G401.6 (cell line): ENCODE results near the gene ISX.
"Not testable (repeated sequence)": the region's sequence is repeated elsewhere in the genome, so short reads cannot be mapped to it uniquely, and the experiment has no call there.

Experiments
- FAIRE-seq: peaks from 2 replicates; lab custom pipeline; 2012; peaks lifted over from hg19 to GRCh38; lab: Jason Lieb, UNC

Gene ISX

DNA sequence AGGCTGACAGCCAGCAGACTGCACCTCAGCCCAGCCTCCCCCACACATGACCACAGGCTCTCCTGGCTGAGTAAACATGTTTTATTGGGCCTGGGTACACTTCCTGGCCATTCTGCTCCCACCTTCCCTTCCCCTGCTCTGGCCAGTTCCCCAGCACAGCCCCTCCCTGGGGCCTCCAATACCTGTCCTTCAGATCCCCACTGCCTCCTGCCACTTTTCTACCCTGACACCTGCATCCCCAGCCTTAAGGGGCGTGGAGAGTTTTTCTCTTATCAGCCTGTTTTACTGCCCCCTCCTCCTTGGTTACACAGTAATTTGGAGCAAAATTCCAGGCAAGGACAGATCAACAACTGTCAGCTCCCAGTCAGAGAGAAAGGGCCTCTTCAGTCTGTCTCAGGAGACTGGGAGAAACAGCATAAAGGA is at the start of gene ISX:
Gene ISX (plus strand): TSS at position 363 of the 423 bp plus-strand sequence. CDS start 930 bp downstream, outside the sequence.
- FAIRE-seq = no peak

GRCh38 chr22:35016909-35017308 is 49.0 kb upstream of the ISX start:
- FAIRE-seq = no peak

DNA sequence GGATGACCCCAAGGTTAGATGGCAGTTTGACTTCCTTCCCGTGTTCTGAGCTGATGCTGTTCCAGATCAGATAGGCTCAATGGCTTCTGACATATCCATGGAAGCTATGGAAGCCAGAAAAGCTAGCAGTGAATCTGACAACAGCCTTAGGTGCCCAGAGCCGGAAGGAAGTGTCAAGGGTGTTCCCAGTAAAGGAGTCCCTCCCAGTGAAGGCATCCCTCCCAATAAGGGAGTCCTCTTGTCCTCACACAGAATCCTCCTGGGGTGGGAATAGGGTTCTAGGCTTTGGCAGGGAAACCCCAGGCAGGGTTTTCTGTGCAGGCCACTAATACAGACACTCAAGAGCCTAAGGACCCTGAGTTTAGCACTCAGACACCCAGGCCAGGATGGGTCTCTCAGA is 47.0 kb upstream of the ISX start:
- FAIRE-seq = no peak

- no peak for FAIRE-seq
These were observed 45.4 kb upstream of the ISX start for GRCh38 chr22:35020517-35020916.

GRCh38 chr22:35021161-35021560 is 44.8 kb upstream of the ISX start:
- no peak for FAIRE-seq

- FAIRE-seq = no peak
These were observed 43.7 kb upstream of the ISX start for GRCh38 chr22:35022291-35022690.

DNA sequence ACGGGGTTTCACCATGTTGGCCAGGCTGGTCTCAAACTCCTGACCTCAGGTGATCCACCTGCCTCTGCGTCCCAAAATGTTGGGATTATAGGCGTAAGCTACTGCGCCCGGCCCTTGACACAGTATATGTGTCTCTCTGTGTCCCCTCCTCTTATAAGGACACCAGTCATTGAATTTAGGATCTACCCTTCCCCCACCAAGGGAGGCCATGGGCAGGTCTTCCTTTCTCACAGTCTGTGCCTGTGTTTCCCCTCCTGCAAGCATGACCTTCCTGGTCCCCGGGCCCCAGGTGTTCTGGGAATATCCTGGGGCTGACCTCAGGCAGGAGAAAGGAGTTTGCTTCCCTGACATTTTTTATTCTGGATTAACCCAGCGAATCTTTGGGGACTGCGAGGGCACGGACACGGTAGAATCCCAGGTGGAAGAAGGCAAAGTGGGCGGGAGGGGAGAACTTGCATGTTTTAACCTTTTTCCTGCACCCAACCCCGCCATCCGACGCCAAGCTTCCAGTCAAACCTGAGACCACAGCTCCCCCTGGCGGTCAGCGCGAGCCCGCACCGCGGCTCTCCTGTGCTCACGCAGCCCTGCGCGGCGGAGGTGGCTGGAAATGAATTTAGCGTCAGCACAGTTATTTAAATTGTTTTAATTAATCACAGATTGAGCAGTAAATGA is 42.1 kb upstream of the ISX start:
- no peak for FAIRE-seq

- FAIRE-seq = no peak
These were observed 41.6 kb upstream of the ISX start for GRCh38 chr22:35024364-35024692.

DNA sequence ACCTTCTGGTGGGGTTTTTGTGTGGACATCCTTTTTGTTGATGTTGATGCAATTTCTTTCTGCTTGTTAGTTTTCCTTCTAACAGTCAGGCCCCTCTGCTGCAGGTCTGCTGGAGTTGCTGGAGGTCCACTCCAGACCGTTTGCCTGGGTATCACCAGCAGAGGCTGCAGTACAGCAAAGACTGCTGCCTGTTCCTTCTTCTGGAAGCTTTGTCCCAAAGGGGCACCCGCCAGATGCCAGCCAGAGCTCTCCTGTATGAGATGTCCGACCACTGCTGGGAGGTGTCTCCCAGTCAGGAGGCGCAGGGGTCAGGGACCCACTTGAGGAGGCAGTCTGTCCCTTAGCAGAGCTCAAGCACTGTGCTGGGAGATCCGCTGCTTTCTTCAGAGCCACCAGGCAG is 35.8 kb upstream of the ISX start:
- not testable (repeated sequence) for FAIRE-seq

DNA sequence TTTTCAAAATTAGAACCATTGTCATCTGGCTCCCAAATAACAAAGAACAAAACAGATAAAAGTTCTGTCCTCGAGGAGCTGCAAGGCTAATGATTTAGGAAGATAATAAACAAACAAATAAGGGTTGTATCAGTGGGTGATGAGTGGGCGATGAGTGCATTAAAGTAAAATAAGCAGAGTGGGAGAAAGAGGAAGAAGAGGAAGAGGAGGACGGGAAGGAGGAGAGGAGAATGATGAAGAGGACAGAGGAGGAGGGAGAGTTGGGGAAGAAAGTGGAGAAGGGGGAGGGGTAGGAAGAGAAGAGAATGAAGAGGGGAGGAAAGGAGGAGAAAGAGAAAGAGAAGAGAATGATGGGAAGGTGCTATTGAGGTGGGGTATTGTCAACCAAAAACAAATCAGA is 33.4 kb upstream of the ISX start:
- no peak for FAIRE-seq

DNA sequence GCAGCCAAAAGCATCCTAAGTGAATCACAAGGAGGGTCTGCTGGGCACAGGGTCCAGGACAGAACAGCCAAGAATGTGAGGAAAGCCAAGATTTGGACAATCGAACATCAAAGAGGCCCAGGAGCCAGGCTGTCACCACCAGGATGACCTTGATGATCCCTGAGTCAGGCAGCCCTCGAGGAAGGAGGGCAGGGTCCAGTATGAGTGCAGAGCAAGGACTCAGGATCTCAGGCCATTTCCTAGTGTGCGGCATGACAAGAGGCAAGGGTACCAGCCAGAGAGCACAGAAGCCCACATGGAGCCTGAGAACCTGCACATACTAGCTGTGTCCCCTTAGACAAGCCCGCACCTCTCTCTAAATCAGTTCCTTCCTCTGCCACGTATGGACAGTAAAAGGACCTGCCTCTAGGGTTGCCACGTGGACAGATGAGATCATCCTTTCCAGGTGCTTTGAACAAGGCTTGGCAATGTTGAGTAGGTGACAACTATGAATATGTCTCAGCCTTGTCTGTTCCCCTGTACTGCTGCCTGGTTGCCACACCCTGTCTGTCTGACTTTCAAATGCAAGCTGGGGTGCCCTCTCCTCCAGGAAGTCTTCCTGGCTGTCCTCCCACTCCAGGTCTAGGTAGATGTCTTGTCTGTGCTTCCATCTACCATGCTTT is 32.2 kb upstream of the ISX start:
- no peak for FAIRE-seq

DNA sequence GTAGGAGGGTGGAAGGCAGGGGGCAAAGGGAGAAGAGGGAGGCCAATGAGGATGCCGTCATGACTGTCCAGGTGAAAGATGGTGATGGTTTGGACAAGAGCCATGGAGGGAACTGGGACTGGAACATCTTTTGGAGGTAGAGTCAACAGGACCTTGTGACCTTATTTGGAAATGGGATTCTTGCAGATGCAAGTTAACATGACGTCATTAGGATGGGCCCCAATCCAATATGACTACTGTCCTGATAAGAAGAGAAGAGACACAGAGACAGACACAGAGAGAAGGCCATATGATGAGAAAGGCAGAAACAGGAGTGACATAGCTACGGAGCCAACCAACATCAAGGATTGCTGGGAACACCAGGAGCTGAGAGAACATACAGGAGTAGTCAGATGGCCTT is 31.0 kb upstream of the ISX start:
- no peak for FAIRE-seq

GRCh38 chr22:35037089-35037488 is 28.9 kb upstream of the ISX start:
- FAIRE-seq = no peak

GRCh38 chr22:35039625-35040024 is 26.3 kb upstream of the ISX start:
- no peak for FAIRE-seq

- FAIRE-seq = no peak
These were observed 22.6 kb upstream of the ISX start for GRCh38 chr22:35043252-35043933.

DNA sequence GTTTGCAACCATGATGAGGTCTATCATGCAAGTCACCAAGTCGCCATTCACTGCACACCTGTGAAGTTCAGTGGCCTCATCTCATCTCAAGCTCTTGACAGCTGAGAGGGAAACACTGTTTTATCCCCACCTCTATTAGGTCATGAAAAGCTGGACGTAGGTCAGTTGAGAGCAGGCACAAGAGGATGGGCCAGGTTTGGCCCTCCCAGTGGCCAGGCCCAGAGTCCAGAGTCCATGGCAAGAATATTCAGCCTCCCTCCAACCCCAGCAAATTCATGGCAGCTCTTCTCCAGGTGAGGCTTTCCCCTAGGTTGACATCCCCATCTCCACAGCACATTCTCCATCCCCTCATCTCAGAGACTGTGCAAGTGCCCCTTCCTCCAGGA is 22.0 kb upstream of the ISX start:
- FAIRE-seq = no peak

DNA sequence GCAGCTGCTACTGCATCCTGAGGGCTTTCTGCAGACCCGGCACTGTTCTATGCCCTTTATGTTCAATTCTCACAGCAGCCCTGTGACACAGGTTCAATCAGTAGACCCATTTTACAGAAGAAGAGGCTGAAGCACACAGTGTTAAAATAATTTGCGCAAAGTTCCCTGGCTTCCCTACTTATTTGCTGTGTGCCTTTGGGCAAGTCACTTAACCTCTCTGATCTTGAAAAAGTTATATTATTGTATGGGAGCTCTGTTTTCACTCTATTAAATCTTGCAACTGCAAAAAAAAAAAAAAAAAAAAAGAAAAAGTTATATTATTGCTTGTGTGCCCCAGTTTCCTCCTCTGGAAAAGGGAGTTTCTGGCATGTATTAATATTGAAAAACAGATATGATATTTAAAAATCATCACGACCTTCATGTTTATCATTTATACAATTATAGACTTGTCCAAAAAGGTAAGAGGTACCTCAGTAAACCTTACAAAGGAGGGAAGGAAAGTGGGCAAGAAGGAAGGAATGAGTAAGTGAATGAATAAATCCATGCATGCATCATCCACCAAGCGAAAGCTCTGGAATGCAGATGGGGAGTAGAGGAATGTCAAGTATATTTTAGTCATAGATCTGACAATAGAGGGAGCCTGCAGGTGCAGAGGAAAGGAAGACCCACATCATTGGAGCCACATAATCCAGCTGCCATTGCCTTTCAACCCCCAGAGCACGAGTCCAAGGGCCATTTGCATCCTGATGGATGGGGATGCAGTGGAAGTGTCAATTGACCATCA is 21.2 kb upstream of the ISX start:
- FAIRE-seq = no peak

DNA sequence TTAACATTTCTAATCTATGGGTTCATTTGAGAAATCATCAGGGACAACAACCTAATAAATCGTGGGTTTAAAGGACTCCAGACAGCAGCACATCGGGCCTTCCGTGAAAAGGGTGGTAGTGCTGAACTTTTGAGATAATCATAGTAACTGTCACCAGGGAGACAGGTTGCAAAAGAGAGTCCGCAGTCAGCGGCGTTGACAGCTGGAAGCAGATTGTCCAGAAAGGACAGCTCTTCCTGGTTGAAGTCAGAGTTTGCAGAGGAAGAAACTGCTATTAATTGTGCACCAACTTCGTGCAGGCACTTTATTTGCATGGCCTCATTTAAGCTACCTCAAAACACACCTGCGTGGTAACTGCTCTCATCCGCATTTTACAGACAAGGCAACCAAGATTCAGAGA is 20.5 kb upstream of the ISX start:
- FAIRE-seq = no peak

DNA sequence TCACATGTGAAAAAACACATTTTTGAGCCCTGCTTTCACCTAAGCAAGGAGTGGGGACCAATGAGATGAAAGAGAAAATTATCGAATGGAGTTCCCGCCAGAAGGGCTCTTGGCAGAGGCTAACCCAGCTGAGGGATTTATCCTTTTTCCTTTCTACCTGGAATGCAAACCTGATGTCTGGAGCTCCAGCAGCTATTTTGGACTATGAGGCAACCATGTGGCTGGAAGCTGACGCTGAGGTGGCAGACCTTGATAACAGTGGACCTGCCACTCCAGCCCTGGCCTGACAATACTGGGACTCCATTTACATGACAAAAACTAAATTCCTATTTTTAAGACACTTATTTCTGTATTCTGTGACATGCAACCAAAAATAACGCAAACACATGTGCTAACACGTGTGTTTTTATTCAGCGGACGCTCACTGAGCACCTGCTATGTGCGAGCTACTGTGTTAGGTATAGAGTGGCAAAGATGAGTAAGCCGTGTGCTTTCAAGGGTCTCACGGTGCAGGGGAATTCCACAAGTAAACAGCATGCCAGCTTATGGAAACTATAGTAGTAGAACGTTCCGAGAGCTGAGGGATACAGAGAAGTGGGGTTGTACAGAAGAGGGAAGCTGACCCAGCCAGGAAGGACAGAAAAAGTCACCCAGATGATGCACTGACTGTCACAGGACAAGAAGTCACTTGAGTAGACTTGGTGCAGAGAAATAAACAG is 19.1 kb upstream of the ISX start:
- FAIRE-seq = no peak

DNA sequence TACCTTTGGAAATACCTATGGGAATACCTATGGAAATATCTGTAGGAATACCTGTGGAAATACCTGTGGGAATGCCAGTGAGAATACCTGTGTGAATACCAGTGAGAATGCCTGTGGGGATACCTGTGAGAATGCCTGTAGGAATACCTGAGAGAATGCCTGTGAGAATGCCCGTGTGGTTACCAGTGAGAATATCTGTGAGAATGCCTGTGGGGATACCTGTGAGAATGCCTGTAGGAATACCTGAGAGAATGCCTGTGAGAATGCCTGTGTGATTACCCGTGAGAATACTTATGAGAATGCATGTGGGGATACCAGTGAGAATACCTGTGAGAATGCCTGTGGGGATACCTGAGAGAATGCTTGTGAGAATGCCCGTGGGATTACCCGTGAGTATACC is 15.9 kb upstream of the ISX start:
- FAIRE-seq = not testable (repeated sequence)

- FAIRE-seq = no peak
These were observed 14.9 kb upstream of the ISX start for GRCh38 chr22:35051013-35051535.

DNA sequence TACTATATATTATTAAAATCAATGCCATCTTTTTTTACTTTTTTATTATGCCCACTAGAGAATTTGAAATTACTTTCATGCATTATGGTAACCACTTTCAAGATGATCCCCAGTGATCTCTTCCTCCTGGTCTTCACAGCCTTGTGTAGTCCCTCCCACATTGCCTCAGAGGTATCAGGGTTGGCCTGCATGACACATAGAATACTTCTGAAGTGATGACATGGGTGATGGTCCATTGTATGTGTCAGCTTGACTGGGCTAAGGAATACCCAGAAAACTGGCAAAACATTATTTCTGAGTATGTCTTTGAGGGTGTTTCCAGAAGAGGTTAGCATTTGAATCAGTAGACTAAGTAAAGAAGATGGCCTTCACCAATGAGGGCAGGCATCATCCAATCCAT is 14.2 kb upstream of the ISX start:
- no peak for FAIRE-seq
